ENCODE measurements around the gene EXOC8.

EXOC8 gene

GRCh38 chr1:231313661-231314060 is 24.0 kb downstream of the EXOC8 start:
- H3K4me1 Mint-ChIP-seq (ENCODE audit: low read depth) = peaks cover 2% of the 10 kb centered on the region
- no peak overlapping the region for H3K4me3 Mint-ChIP-seq
- H3K27ac Mint-ChIP-seq = no peak overlapping the region
- H3K27me3 Mint-ChIP-seq (ENCODE audit: low read depth) = peaks cover 8% of the 10 kb centered on the region
- H3K36me3 Mint-ChIP-seq (ENCODE audit: low read depth) = no peaks in the 10 kb centered on the region
- H3K9me3 Mint-ChIP-seq = no peaks in the 10 kb centered on the region

- Mint-ChIP-seq H3K9me3 (no peaks in the 10 kb centered on the region), H3K4me1 (ENCODE audit: low read depth) (peaks cover 2% of the 10 kb centered on the region), H3K27me3 (ENCODE audit: low read depth) (peaks cover 8% of the 10 kb centered on the region), H3K36me3 (ENCODE audit: low read depth) (no peaks in the 10 kb centered on the region), H3K4me3 (no peak overlapping the region), H3K27ac (no peak overlapping the region)
Measured at GRCh38 chr1:231312432-231312788, 25.2 kb downstream of the EXOC8 start.

GRCh38 chr1:231311720-231312431 is 25.8 kb downstream of the EXOC8 start:
- peaks cover 8% of the 10 kb centered on the region for H3K27me3 Mint-ChIP-seq (ENCODE audit: low read depth)
- no peaks in the 10 kb centered on the region for H3K9me3 Mint-ChIP-seq
- no peak overlapping the region for H3K27ac Mint-ChIP-seq
- H3K4me3 Mint-ChIP-seq = no peak overlapping the region
- H3K36me3 Mint-ChIP-seq (ENCODE audit: low read depth) = no peaks in the 10 kb centered on the region
- peaks cover 2% of the 10 kb centered on the region for H3K4me1 Mint-ChIP-seq (ENCODE audit: low read depth)

GRCh38 chr1:231310391-231310934 is 27.2 kb downstream of the EXOC8 start:
- Mint-ChIP-seq H3K4me3 (no peak overlapping the region), H3K9me3 (no peaks in the 10 kb centered on the region), H3K27me3 (ENCODE audit: low read depth) (peaks cover 5% of the 10 kb centered on the region), H3K27ac (no peak overlapping the region), H3K36me3 (ENCODE audit: low read depth) (no peaks in the 10 kb centered on the region), H3K4me1 (ENCODE audit: low read depth) (no peaks in the 10 kb centered on the region)

- Mint-ChIP-seq H3K4me1 (ENCODE audit: low read depth) (no peaks in the 10 kb centered on the region), H3K36me3 (ENCODE audit: low read depth) (no peaks in the 10 kb centered on the region), H3K27me3 (ENCODE audit: low read depth) (no peaks in the 10 kb centered on the region), H3K4me3 (no peak overlapping the region), H3K9me3 (no peaks in the 10 kb centered on the region), H3K27ac (no peak overlapping the region)
Measured at GRCh38 chr1:231301990-231302389, 35.7 kb downstream of the EXOC8 start.

- no peak overlapping the region for H3K4me3 Mint-ChIP-seq
- H3K27me3 Mint-ChIP-seq (ENCODE audit: low read depth) = peaks cover 5% of the 10 kb centered on the region
- no peak overlapping the region for H3K27ac Mint-ChIP-seq
- no peaks in the 10 kb centered on the region for H3K4me1 Mint-ChIP-seq (ENCODE audit: low read depth)
- H3K36me3 Mint-ChIP-seq (ENCODE audit: low read depth) = no peaks in the 10 kb centered on the region
- H3K9me3 Mint-ChIP-seq = no peaks in the 10 kb centered on the region
Measured at GRCh38 chr1:231295938-231296337, 41.7 kb downstream of the EXOC8 start.

GRCh38 chr1:231286603-231287002 is 51.0 kb downstream of the EXOC8 start:
- Mint-ChIP-seq H3K9me3 (no peaks in the 10 kb centered on the region), H3K4me1 (ENCODE audit: low read depth) (no peaks in the 10 kb centered on the region), H3K4me3 (no peak overlapping the region)

GRCh38 chr1:231284441-231284840 is 53.2 kb downstream of the EXOC8 start:
- H3K36me3 Mint-ChIP-seq (ENCODE audit: low read depth) = no peaks in the 10 kb centered on the region
- no peaks in the 10 kb centered on the region for H3K4me1 Mint-ChIP-seq (ENCODE audit: low read depth)
- H3K27me3 Mint-ChIP-seq (ENCODE audit: low read depth) = no peaks in the 10 kb centered on the region
- no peak overlapping the region for H3K27ac Mint-ChIP-seq
- no peak overlapping the region for H3K4me3 Mint-ChIP-seq
- H3K9me3 Mint-ChIP-seq = no peaks in the 10 kb centered on the region

More at GRCh38 chr1:231286603-231287002, 51.0 kb downstream of the EXOC8 start:
- no peaks in the 10 kb centered on the region for H3K27me3 Mint-ChIP-seq (ENCODE audit: low read depth)
- no peaks in the 10 kb centered on the region for H3K36me3 Mint-ChIP-seq (ENCODE audit: low read depth)
- H3K27ac Mint-ChIP-seq = no peak overlapping the region
